GM23248 (cell line): ENCODE measurements around the gene ACSM2A.
"Not testable (repeated sequence)": the region's sequence is repeated elsewhere in the genome, so short reads cannot be mapped to it uniquely, and the experiment has no call there.

Experiments
- EZH2 ChIP-seq: fragments of 200-600 bp; sonication (generic); IDR thresholded peaks from 2 replicates; pipeline ENCODE4 v1.6.1; 2018; ENCODE audit warnings: antibody characterized with exemption, mild to moderate bottlenecking; ENCODE audit not compliant: insufficient read depth, poor library complexity, severe bottlenecking
- EZH2phosphoT487 ChIP-seq: fragments of 200-600 bp; sonication (generic); IDR thresholded peaks from 2 replicates; pipeline ENCODE4 v1.6.1; 2018; ENCODE audit warnings: antibody characterized with exemption, moderate library complexity, mild to moderate bottlenecking, low read depth; ENCODE audit not compliant: insufficient read depth

DNA sequence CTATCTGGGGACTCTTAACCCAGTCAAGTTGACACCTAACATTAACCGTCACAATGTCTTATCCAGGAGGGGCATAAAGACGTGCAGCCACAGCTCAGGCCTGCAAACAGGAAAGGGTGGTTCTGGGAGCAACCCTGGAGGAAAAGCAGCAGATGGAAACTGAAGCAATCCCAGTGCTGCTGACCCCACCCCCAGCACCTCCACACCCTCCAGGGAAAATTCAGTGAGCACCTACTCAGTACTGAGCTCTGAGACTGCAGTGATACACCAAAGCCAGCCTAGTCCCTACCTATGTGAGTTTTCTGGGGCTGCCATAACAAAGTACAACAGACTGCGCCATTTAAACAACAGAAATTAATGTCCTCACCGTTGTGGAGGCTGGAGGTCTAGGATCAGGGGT, 9.5 kb upstream of the ACSM2A start:
- TF ChIP-seq EZH2, EZH2phosphoT487: not testable (repeated sequence)
